ENCODE results near the gene CTTN. TPM values are rescaled to one million over a fixed set of nuclear protein-coding genes. Genes with fewer than 3 reads are reported as not detected.

Gene CTTN
- total and polyA plus RNA-seq, 7 experiments from 2014 or later = 0.07 to 2.6 (median 1.8) TPM; not detected in 1

DNA sequence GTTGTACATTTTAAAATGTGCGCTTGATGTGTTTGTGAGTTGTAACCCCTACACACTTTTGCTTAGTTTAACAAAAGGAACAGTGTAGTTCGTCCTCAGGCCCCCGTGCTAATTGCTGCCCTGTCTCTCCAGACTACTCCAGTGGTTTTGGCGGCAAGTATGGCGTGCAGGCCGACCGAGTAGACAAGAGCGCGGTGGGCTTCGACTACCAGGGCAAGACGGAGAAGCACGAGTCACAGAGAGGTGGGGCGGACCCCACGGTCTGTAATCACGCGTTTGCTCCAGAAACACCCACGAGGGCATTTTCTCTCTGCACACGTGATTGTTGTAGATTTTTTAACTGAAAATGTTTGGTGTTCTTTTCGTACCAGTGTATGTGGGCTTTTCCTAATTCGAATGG is 18.6 kb downstream of the CTTN start:
- Histone ChIP-seq H3K4me3 (ENCODE audit: low read length) (no peak overlapping the region), H3K4me1 (ENCODE audit: control insufficient read depth in 2 of 2, insufficient read depth in 2 of 2, low read length in 2 of 2) (no peaks in the 10 kb centered on the region), H3K9me3 (ENCODE audit: control insufficient read depth in 2 of 3, low read length in 3 of 3) (no peaks in the 10 kb centered on the region), H3K27me3 (ENCODE audit: control insufficient read depth in 2 of 2, insufficient read depth in 2 of 2, low read length in 2 of 2) (no peaks in the 10 kb centered on the region), H3K27ac (ENCODE audit: low read depth, low read length) (no peak overlapping the region), H3K36me3 (ENCODE audit: control insufficient read depth in 2 of 3, insufficient read depth in 3 of 3, low read length in 3 of 3) (no peaks in the 10 kb centered on the region)
- ChIA-PET POLR2A (no interaction called here), CTCF (no interaction called here)
- Mint-ChIP-seq H3K9me3 (peaks cover 0 to 2% (median 0%) of the 10 kb centered on the region in 11 donors), H3K27me3 (peaks cover 0 to 17% (median 0%) of the 10 kb centered on the region in 5 donors), H3K4me1 (no peaks in the 10 kb centered on the region), H3K36me3 (peaks cover 0 to 14% (median 4%) of the 10 kb centered on the region in 5 donors), H3K27ac (no peak overlapping the region), H3K4me3 (no peak overlapping the region)
- intact Hi-C loops (cut with micrococcal nuclease) = no loop called here
- no peak for ATAC-seq
- DNase-seq = no peak

GRCh38 chr11:70418130-70418529 is 19.8 kb downstream of the CTTN start:
- Histone ChIP-seq H3K27ac (ENCODE audit: low read depth, low read length) (no peak overlapping the region), H3K4me1 (ENCODE audit: control insufficient read depth in 2 of 2, insufficient read depth in 2 of 2, low read length in 2 of 2) (no peaks in the 10 kb centered on the region), H3K4me3 (ENCODE audit: low read length) (no peak overlapping the region), H3K27me3 (ENCODE audit: control insufficient read depth in 2 of 2, insufficient read depth in 2 of 2, low read length in 2 of 2) (no peaks in the 10 kb centered on the region), H3K36me3 (ENCODE audit: control insufficient read depth in 2 of 3, insufficient read depth in 3 of 3, low read length in 3 of 3) (no peaks in the 10 kb centered on the region), H3K9me3 (ENCODE audit: control insufficient read depth in 2 of 3, low read length in 3 of 3) (no peaks in the 10 kb centered on the region)
- H3K4me1 Mint-ChIP-seq = no peaks in the 10 kb centered on the region
- DNase-seq = no peak
- peaks cover 0 to 2% (median 0%) of the 10 kb centered on the region in 11 donors for H3K9me3 Mint-ChIP-seq
- POLR2A ChIA-PET = no interaction called here
- no peak overlapping the region for H3K4me3 Mint-ChIP-seq
- no peak overlapping the region for H3K27ac Mint-ChIP-seq
- intact Hi-C loops (cut with micrococcal nuclease) = no loop called here
- H3K36me3 Mint-ChIP-seq = peaks cover 0 to 14% (median 4%) of the 10 kb centered on the region in 5 donors
- no peak for ATAC-seq
- peaks cover 0 to 19% (median 0%) of the 10 kb centered on the region in 5 donors for H3K27me3 Mint-ChIP-seq
- CTCF ChIA-PET = no interaction called here

DNA sequence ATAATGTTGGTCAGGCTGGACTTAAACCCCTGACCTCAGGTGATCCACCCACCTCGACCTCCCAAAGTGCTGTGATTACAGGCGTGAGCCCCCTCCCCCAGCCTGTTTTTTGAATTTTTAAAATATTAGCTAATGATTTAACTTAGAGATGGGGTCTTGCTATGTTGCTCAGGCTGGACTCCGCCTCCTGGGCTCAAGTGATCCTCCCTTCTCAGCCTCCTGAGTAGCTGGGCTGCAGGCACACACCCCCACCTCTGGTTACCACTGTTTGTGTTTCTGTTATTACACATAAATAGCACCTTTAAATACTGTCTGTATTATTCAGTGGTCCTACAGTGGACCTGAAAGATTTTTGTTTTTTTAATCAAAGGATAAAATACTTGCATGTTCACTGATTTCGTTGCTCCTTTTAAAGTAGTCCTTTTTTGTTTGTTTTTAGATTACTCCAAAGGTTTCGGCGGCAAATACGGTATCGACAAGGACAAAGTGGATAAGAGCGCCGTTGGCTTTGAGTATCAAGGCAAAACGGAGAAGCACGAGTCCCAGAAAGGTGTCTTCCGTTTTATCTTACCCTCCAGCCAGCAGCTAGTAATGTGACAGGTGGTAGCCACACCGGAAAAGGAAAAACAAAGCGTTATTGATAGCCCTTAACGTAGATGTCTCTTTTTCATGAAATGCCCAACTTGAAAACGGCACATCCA is 21.1 kb downstream of the CTTN start:
- CTCF ChIA-PET = no interaction called here
- DNase-seq (no peak), ATAC-seq (no peak)
- Histone ChIP-seq H3K36me3 (ENCODE audit: control insufficient read depth in 2 of 3, insufficient read depth in 3 of 3, low read length in 3 of 3) (no peaks in the 10 kb centered on the region), H3K27me3 (ENCODE audit: control insufficient read depth in 2 of 2, insufficient read depth in 2 of 2, low read length in 2 of 2) (no peaks in the 10 kb centered on the region), H3K9me3 (ENCODE audit: control insufficient read depth in 2 of 3, low read length in 3 of 3) (no peaks in the 10 kb centered on the region), H3K4me1 (ENCODE audit: control insufficient read depth in 2 of 2, insufficient read depth in 2 of 2, low read length in 2 of 2) (no peaks in the 10 kb centered on the region), H3K27ac (ENCODE audit: low read depth, low read length) (no peak overlapping the region), H3K4me3 (ENCODE audit: low read length) (no peak overlapping the region)
- Mint-ChIP-seq H3K27ac (no peak overlapping the region), H3K9me3 (peaks cover 0 to 2% (median 0%) of the 10 kb centered on the region in 11 donors), H3K4me3 (no peak overlapping the region), H3K36me3 (peaks cover 0 to 14% (median 4%) of the 10 kb centered on the region in 5 donors), H3K27me3 (peaks cover 0 to 26% (median 0%) of the 10 kb centered on the region in 5 donors), H3K4me1 (peaks cover 0 to 7% (median 0%) of the 10 kb centered on the region in 7 donors)
- intact Hi-C loops (cut with micrococcal nuclease) = no loop called here
- POLR2A ChIA-PET = no interaction called here

GRCh38 chr11:70420008-70420464 is 21.7 kb downstream of the CTTN start:
- Mint-ChIP-seq H3K4me3 (no peak overlapping the region), H3K36me3 (peaks cover 0 to 14% (median 4%) of the 10 kb centered on the region in 5 donors), H3K4me1 (peaks cover 0 to 8% (median 0%) of the 10 kb centered on the region in 7 donors), H3K27me3 (peaks cover 0 to 23% (median 0%) of the 10 kb centered on the region in 5 donors), H3K9me3 (peaks cover 0 to 2% (median 0%) of the 10 kb centered on the region in 11 donors), H3K27ac (no peak overlapping the region)
- ChIA-PET CTCF (no interaction called here), POLR2A (no interaction called here)
- Histone ChIP-seq H3K27ac (ENCODE audit: low read depth, low read length) (no peak overlapping the region), H3K4me3 (ENCODE audit: low read length) (no peak overlapping the region), H3K27me3 (ENCODE audit: control insufficient read depth in 2 of 2, insufficient read depth in 2 of 2, low read length in 2 of 2) (no peaks in the 10 kb centered on the region), H3K4me1 (ENCODE audit: control insufficient read depth in 2 of 2, insufficient read depth in 2 of 2, low read length in 2 of 2) (peaks cover 0 to 3% of the 10 kb centered on the region in 2 donors), H3K36me3 (ENCODE audit: control insufficient read depth in 2 of 3, insufficient read depth in 3 of 3, low read length in 3 of 3) (no peaks in the 10 kb centered on the region), H3K9me3 (ENCODE audit: control insufficient read depth in 2 of 3, low read length in 3 of 3) (no peaks in the 10 kb centered on the region)
- intact Hi-C loops (cut with micrococcal nuclease) = no loop called here
- no peak for ATAC-seq
- DNase-seq = no peak

DNA sequence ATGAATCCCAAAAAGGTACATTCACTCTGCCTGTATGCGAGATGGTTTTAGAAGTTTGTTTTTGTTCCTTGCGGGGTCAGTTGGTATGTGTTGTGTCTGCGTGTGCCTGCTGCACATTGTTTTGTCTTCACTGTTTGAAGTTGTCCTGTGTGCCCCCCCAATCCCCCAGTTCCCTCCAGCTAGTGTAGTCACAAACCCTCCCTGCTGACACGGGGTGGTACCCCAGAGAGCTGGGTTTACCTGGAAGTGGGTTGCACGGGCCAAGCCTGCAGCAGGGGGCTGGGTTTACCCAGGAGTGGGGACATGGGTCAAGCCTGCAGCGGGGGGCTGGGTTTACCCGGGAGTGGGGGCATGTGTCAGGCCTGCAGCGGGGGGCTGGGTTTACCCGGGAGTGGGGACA is 22.2 kb downstream of the CTTN start:
- H3K36me3 Mint-ChIP-seq = peaks cover 0 to 14% (median 4%) of the 10 kb centered on the region in 5 donors
- ATAC-seq (no peak), DNase-seq (no peak)
- H3K36me3 ChIP-seq (ENCODE audit: control insufficient read depth in 2 of 3, insufficient read depth in 3 of 3, low read length in 3 of 3) = no peaks in the 10 kb centered on the region
- H3K4me1 ChIP-seq (ENCODE audit: control insufficient read depth in 2 of 2, insufficient read depth in 2 of 2, low read length in 2 of 2) = peaks cover 0 to 4% of the 10 kb centered on the region in 2 donors
- H3K27me3 Mint-ChIP-seq = peaks cover 0 to 23% (median 0%) of the 10 kb centered on the region in 5 donors
- CTCF ChIA-PET = no interaction called here
- no peaks in the 10 kb centered on the region for H3K9me3 ChIP-seq (ENCODE audit: control insufficient read depth in 2 of 3, low read length in 3 of 3)
- H3K9me3 Mint-ChIP-seq = peaks cover 0 to 2% (median 0%) of the 10 kb centered on the region in 11 donors
- H3K27ac Mint-ChIP-seq = no peak overlapping the region
- intact Hi-C loops (cut with micrococcal nuclease) = no loop called here
- peaks cover 0 to 8% (median 0%) of the 10 kb centered on the region in 7 donors for H3K4me1 Mint-ChIP-seq
- no peaks in the 10 kb centered on the region for H3K27me3 ChIP-seq (ENCODE audit: control insufficient read depth in 2 of 2, insufficient read depth in 2 of 2, low read length in 2 of 2)
- POLR2A ChIA-PET = no interaction called here
- H3K4me3 ChIP-seq (ENCODE audit: low read length) = no peak overlapping the region
- H3K4me3 Mint-ChIP-seq = no peak overlapping the region
- H3K27ac ChIP-seq (ENCODE audit: low read depth, low read length) = no peak overlapping the region

DNA sequence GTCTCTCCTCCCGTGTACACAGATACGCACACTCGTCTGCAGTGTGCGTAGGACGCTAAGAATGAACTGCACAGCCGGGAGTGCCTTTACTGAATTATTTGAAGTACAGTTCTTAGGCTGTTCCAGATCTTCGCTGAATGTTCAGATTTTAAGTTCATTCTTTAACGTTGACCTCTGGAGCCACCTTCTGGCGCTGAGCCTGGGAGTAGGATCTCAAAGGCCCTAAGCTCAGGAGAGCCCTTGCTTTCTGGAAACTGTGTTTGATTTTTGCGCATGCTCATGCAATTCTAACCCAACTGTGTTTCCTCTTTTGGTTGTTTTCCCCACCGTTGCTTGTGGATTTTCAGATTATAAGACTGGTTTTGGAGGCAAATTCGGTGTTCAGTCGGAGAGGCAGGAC is 22.8 kb downstream of the CTTN start:
- Mint-ChIP-seq H3K4me1 (peaks cover 0 to 8% (median 0%) of the 10 kb centered on the region in 7 donors), H3K4me3 (no peak overlapping the region), H3K36me3 (peaks cover 0 to 14% (median 4%) of the 10 kb centered on the region in 5 donors), H3K27me3 (peaks cover 0 to 22% (median 0%) of the 10 kb centered on the region in 5 donors), H3K9me3 (peaks cover 0 to 2% (median 0%) of the 10 kb centered on the region in 11 donors), H3K27ac (no peak overlapping the region)
- CTCF ChIA-PET = no interaction called here
- ATAC-seq (no peak), DNase-seq (no peak)
- no peak overlapping the region for H3K27ac ChIP-seq (ENCODE audit: low read depth, low read length)
- H3K27me3 ChIP-seq (ENCODE audit: control insufficient read depth in 2 of 2, insufficient read depth in 2 of 2, low read length in 2 of 2) = no peaks in the 10 kb centered on the region
- no peaks in the 10 kb centered on the region for H3K36me3 ChIP-seq (ENCODE audit: control insufficient read depth in 2 of 3, insufficient read depth in 3 of 3, low read length in 3 of 3)
- POLR2A ChIA-PET = no interaction called here
- H3K9me3 ChIP-seq (ENCODE audit: control insufficient read depth in 2 of 3, low read length in 3 of 3) = no peaks in the 10 kb centered on the region
- H3K4me1 ChIP-seq (ENCODE audit: control insufficient read depth in 2 of 2, insufficient read depth in 2 of 2, low read length in 2 of 2) = peaks cover 0 to 4% of the 10 kb centered on the region in 2 donors
- no peak overlapping the region for H3K4me3 ChIP-seq (ENCODE audit: low read length)
- intact Hi-C loops (cut with micrococcal nuclease) = no loop called here

All from naive thymus-derived CD4-positive, alpha-beta T cell (primary cell).